ENCODE results near the gene DHX58.

DNA sequence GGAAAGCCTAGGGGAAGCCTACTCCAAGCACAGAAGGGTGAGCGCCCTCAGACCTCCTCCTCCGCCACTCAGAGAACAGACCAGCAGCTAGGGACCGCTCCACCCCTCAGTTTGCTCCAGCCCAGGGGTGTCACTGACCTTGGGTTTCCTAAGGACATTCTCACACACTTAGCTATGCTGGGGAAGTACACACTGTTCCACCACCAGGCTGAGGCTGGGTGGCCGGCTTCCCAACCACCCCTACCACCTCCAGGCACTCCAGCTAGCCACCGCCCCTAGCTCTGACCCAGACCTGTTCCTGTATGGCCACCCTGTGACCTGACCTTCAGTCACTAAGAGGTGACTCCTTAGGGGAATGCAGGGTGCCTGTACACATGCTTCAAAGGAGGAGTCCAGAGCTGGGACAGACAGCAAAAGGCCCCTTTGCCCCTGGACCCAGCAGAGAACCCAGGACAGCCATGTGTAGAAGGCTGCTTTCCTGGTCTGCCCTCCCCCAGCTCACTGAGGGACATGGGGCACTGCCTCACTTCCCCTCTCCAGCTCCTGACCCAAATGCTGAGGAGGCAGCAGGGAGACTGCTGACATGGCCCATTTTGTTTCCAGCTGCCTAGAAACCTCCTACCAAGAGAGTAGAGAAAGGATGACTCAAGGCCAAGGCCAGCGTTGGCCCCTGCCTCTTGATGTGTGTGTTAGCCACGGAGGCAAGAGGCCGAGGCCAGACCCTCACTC lies 16.8 kb upstream of the DHX58 start:
- TF ChIP-seq EZH2 (IDR thresholded peaks at IDR 0.05), result no peak
- TF ChIP-seq POLR2AphosphoS5 (IDR thresholded peaks at IDR 0.05; ENCODE audit: borderline replicate concordance, low read depth, low read length), result no peak
- no peak for TF ChIP-seq FOXP2 (optimal IDR thresholded peaks at IDR 0.05; ENCODE audit: control extremely low read depth, extremely low read length, insufficient read depth)

Measured in SK-N-MC (cell line).